ENCODE measurements around the gene PAWR.

GRCh38 chr12:79696416-79696815, 5.7 kb upstream of the PAWR start:
- no peak for TF ChIP-seq CTCF (conservative IDR thresholded peaks at IDR 0.05; ENCODE audit: low read depth, low read length)
- TF ChIP-seq EZH2 (IDR thresholded peaks at IDR 0.05; ENCODE audit: borderline replicate concordance, low read depth, low read length, poor library complexity, severe bottlenecking) = no peak

Measured in A673 (cell line).